Epithelial cell of proximal tubule (primary cell): ENCODE measurements around the gene CANT1. TPM values are rescaled to one million over a fixed set of nuclear protein-coding genes. Genes with fewer than 3 reads are reported as not detected.
A peak's percentile ranks its signal among the peaks of the same experiment; 100 is the strongest.
"Not testable (repeated sequence)": the region's sequence is repeated elsewhere in the genome, so short reads cannot be mapped to it uniquely, and the experiment has no call there.

Source experiments
- DNase-seq: peaks from one replicate; pipeline ENCODE4 v3.0.0-alpha.2; 2011; ENCODE audit warnings: low read depth
- H3K4me3 ChIP-seq: 2 replicates; pipeline ENCODE4 v1.5.1; 2011; ENCODE audit warnings: low read depth, mild to moderate bottlenecking, low read length
- total RNA-seq: library from RNA; depleted of rRNA; stranded (reverse); fragments of >200 nt; gene quantifications from 2 replicates; pipeline ENCODE4 v1.2.3, GENCODE V29; 2015
- TF ChIP-seq, protein P1 (sequence below): conservative IDR thresholded peaks from 2 replicates; pipeline ENCODE4 v1.5.1; 2012; ENCODE audit warnings: low read depth, mild to moderate bottlenecking, low read length

The CANT1 gene
- total RNA-seq, 1 donor from 2014 or later = 60.3 TPM

- DNase-seq = no peak
- no peak overlapping the region for H3K4me3 ChIP-seq
- TF ChIP-seq, protein P1, sequence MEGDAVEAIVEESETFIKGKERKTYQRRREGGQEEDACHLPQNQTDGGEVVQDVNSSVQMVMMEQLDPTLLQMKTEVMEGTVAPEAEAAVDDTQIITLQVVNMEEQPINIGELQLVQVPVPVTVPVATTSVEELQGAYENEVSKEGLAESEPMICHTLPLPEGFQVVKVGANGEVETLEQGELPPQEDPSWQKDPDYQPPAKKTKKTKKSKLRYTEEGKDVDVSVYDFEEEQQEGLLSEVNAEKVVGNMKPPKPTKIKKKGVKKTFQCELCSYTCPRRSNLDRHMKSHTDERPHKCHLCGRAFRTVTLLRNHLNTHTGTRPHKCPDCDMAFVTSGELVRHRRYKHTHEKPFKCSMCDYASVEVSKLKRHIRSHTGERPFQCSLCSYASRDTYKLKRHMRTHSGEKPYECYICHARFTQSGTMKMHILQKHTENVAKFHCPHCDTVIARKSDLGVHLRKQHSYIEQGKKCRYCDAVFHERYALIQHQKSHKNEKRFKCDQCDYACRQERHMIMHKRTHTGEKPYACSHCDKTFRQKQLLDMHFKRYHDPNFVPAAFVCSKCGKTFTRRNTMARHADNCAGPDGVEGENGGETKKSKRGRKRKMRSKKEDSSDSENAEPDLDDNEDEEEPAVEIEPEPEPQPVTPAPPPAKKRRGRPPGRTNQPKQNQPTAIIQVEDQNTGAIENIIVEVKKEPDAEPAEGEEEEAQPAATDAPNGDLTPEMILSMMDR = no peak
Measured at GRCh38 chr17:79033046-79033616, 23.6 kb upstream of the CANT1 start.

DNA sequence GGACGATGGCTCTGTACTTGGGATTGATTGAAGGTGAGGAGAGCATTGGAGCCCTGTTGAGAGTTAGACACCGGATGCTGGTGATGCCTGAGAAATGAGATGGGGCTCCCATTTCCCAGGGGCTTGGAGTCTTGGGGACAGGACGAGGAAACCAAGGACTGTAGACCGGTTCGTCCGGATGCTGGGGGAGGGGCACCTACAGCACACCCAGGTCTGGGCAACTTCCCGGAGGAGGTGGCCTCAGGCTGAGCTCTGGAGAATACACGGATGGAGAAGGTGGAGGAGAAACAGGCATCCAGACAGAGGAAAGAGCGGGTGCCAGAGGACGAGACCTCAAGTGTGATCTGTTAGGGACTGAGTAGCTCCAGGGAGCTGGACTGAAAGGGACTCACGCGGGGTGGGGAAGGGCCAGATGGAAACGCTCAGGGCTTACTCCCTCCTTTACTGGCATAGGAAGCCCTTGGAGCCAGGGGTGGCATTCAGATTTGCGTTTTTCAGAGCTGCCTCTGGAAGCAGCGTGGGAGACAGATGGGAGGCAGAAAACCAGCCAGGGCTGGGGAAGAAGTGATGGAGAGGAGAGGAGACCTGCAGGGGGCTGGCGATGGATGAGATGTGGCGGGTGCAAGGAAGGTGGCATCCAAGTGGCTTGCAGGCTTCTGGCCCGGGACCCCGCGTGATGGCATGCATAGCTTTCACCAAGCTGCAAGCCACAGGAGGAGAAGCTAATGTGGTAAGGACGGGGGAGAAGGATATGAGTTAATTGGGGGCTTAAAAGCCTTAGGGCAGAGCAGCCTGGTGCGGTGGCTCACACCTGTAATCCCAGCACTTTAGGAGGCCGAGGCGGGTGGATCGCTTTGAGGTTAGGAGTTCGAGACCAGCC, 22.7 kb upstream of the CANT1 start:
- DNase-seq = no peak
- no peak overlapping the region for H3K4me3 ChIP-seq
- TF ChIP-seq, protein P1 = no peak

DNA sequence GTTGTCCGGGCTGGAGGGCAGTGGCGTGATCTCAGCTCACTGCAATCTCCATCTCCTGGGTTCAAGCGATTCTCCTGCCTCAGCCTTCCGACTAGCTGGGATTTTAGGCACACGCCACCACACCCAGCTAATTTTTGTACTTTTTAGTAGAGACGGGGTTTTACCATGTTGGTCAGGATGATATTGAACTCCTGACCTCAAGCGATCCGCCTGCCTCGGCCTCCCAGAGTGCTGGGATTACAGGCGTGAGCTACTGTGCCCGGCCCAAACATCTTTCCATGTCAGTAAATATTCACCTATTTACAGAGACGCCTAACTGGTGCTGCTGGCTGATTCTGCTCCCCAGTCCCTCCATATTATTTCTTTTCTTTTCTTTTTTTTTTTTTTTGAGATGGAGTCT, 21.1 kb upstream of the CANT1 start:
- not testable (repeated sequence) for DNase-seq, H3K4me3 ChIP-seq

- no peak for DNase-seq
- TF ChIP-seq, protein P1 = no peak
- no peak overlapping the region for H3K4me3 ChIP-seq
Measured at GRCh38 chr17:79029327-79030009, 19.9 kb upstream of the CANT1 start.

DNA sequence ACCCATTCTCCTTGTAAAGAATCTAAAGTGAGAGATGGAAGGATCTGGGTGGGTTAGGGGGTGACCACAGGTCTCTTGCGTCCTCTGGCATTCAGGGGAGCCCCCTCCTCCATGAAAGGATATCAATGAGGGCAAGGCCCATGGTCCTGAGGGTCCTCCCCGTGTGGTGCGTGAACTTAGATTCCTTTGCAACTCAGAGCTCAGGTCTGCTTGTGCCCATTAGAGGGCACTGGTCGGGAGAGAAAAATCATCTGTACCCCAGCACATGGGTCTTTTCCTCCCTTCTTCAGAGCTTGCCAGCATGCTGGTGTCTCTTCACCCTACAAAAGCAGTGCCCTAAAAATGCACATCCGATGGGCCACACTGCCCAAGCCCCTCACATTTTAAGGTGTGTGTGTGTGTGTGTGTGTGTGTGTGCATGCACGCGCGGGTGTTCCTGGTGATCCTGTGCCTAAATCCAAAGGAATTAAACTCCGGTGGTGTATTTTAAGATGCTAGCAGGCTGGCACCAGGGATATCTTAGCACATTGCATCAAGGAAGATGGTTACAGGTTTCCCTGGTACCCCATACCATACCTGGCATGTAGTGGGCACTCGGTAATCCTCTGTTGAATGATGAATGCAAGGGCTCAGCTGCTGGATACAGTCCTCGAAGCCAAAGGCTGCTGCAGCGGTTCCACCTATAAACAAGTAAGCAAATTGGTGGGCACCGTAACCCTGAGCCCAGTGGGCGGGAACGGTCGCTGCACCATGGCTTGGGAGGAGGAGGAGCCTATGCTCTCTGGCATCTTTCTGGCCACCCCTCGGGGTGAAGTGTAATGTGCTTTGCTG, 19.1 kb upstream of the CANT1 start:
- TF ChIP-seq, protein P1 = peak; percentile 42
- no peak overlapping the region for H3K4me3 ChIP-seq
- no peak for DNase-seq

- H3K4me3 ChIP-seq = no peak overlapping the region
- TF ChIP-seq, protein P1 = no peak
- DNase-seq = no peak
Measured at GRCh38 chr17:79027925-79028491, 18.4 kb upstream of the CANT1 start.
